GM04503 (cell line): ENCODE results near the gene FAM219A.
A peak's percentile ranks its signal among the peaks of the same experiment; 100 is the strongest.

Experiments
- DNase-seq: peaks from one replicate; pipeline ENCODE4 v3.0.0-alpha.2; 2012; ENCODE audit warnings: low read depth

The FAM219A gene

DNA sequence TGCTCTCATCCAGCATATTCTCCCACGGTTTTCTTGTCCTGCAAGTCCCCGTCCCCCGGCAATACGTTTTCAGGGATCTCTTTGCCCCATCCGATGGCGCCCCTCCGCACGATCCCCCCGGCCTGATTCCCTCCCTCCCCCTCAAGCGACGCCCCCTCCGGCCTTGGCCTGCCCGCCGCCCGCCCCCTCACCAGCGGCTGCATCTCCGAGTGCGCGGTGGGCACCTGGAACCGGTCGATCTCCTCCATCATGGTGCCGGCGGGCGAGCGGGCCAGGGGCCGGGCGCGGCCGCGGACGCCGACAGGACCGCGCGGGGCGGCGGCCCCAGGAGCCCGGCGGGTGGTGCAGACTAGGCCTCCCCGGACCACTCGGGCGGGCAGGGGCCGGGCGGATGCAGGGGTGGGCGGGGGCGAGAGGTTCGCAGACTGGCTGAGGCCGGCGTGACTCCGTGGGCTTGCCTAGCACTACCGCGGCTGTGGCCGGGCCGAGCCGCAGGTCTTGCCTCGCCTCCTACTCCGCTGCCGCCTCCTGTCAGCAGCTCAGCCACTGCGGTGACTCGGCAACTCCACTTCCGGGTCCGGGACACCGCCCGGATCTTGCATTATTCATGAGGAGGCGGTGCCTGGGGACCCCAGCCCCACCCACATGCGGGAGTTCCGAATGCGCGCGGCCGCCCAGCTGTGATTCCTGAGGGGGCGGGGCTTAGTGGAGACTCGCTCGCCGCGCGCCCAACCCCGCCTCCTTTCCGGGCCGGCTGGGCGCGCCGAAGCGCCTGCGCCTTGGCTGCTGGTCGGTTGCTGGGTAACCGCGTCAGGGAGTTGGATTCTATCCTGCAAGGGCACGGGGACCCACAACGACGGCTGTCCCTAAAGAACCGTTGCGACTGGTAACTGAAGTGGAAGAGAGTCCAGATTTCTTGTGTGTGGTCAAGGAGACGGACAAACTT, at the start of gene FAM219A, which contains the start of gene DNAI1:
FAM219A (minus strand) TSS at position 558 of the 946 bp plus-strand sequence; CDS start at position 251, 307 bp downstream.
DNAI1 (plus strand) TSS at position 793 of the 946 bp plus-strand sequence. CDS start 201 bp downstream, outside the sequence.
- peak; percentile 84 for DNase-seq

- no peak for DNase-seq
Observed at GRCh38 chr9:34507966-34508365, 49.6 kb upstream of the FAM219A start.

GRCh38 chr9:34507556-34507955, 49.2 kb upstream of the FAM219A start:
- no peak for DNase-seq

DNA sequence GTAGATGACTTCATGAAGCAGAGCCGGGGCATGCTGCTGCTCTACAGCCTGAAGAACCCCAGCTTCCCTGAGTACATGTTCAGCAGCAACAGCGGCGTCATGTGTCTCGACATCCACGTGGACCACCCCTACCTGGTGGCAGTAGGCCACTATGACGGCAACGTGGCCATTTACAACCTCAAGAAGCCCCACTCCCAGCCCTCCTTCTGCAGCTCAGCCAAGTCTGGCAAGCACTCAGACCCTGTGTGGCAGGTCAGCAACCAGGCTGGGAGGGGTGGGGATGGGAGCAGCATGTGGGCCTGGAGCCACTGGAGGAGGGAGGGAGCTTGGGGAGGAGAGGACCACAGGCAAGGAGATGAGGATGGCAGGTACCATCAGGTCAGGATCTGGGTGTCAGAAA, 48.3 kb upstream of the FAM219A start:
- DNase-seq, result no peak

DNA sequence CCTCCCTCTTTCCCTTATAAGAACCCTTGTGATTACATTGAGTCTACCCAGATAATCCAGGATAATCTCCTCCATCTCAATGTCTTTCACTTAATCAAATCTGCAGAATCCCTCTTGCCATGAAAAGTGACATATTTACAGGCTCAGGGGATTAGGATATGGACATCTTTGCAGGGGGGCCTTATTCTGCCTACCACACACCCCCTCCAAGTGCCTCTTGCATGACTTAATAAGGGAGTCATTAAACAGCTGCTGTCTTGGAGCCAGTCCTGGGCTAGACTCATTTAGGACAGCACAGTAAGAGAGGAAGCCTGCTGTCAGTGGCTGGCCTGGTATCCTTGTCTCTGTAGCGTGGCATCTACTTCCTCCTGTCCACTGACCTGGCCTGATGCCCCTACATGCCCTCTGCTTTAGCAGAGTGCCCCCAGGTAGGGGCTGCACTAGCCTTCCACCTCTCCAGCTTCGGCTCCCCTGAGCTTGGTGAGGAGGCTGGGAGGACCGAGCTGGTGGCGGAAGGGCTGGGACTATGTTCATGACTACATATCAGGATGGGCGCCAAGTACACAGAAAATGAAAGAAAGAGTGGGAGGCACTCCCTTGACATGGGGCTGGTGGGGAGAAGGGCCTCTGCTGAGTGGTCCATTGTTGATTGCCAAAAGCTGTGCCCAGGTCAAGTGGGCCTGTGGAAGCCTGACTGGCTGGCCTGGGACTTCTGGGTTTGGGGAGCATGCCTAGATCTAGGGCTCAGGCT, 47.2 kb upstream of the FAM219A start:
- no peak for DNase-seq

DNA sequence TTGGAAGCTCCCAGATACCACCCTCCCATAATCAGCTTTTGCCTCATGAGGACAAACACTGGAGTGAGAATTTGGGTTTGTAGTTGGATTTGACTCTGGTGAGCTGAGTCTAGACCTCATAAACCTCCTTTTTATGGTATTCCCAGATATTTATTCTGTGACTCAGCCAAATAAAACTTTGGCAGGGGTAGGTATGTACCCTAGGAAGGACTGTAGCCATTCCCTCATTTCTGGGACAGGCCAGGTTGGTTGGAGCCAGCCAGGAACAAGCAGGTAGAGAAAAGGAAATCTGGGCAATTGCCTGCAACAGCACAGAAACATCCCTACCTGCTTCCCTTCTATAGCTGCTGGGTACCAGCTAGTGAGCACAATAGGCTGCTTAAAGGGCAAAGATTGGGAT, 45.0 kb upstream of the FAM219A start:
- no peak for DNase-seq

- DNase-seq, result no peak
Observed at GRCh38 chr9:34502891-34503290, 44.5 kb upstream of the FAM219A start.

DNA sequence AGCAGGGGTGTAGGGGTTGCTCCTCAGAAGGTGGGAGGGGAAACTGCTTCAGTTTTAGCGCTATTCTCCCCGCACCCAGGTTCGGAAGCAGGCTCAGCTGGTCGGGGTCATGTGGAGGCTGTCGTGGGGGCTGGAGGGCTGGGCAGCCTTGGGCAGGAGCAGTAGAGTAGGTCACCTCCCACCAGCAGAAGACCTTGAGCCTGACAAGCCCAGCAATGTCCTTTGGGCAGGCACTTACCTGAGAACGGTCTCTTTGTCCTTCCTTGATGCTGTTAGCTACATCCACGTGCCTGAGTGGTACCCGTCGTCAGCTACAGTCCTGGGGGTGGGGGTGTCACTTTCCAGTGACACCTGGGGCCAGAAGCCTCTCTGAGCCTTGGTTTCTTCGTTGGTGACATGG, 44.1 kb upstream of the FAM219A start:
- DNase-seq, result no peak

DNA sequence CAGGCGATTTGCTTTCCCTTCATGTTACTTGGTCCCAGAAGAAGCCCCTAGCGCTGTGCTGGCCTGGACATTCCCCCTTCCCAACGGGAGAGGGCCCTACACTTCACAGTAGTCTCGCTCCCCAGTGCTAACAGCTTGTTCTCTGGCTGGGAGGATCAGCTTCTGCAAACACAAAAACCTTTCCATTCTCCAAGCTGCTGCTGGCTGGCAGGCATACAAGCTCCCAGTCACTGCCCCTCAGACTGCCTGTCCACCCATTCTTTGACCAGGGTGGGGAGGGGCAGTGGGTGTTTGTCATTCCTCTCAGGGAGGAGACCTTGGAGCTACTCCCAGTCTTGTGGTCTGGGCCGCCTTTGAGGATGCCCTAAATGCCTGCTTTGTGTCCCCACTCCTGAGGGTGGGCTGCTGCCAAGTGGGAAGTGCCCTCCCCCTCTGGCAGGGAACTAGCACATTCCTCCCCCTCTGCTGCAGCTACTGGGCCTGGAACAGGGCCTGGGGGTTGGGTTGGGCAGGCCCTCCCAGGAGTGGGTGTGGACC, 43.6 kb upstream of the FAM219A start:
- peak; percentile 61 for DNase-seq

GRCh38 chr9:34501372-34501771, 43.0 kb upstream of the FAM219A start:
- DNase-seq, result no peak

DNA sequence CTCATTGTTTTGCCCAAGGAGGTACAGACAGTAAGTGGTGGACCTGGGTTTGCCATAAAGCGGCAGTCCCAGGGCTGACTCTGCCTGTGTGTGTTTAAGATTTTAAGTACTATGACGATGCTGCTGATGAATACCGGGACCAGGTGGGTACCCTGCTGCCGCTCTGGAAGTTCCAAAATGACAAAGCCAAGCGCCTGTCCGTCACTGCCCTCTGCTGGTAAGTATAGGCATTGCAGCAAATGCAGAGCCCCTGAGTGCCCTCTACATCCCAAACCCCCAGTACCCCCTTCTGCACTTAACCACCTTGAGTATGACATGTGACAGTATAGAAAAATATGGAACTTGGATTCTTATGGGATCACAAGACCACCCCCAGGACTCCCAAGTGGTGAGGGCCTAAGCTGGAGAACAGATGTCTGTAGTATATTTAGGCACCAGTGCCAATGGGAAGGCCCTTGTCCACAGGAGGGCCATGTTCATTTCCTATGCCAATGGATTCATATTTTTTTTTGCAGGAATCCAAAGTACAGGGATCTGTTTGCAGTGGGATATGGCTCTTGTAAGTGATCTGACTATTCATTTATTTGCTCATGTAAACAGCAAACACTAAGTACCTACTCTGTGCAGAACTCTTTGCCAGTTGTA, 42.4 kb upstream of the FAM219A start:
- DNase-seq, result no peak

GRCh38 chr9:34499076-34499475, 40.7 kb upstream of the FAM219A start:
- no peak for DNase-seq

GRCh38 chr9:34498553-34498952, 40.2 kb upstream of the FAM219A start:
- no peak for DNase-seq

DNA sequence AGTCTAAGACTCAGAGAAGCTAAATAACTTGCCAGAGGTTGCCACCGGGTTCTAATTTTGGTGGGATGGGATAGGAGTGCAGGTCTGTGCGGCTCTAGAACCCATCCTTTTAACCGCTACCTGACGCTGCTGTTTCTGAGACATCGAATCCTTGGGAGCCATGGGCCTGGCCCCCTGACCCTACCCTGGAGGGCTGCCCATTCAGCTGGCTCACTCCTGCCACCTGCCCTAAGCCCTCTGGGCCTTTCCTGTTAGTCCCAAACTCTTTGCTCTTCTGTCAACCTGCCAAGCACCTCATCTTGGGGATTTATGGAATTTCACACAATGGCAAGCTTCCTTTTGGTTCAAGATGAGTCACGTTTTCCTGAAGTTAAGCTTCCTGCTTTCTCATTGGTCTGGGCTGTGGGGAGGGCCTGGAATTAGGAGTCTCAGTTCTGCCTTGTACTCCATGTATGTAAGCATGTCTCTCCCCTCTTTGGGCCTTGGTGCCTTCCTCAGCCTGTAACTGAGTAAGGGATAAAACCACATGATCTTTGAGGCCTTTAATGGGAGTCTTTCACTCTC, 37.9 kb upstream of the FAM219A start:
- DNase-seq, result no peak

GRCh38 chr9:34493972-34494535, 35.7 kb upstream of the FAM219A start:
- no peak for DNase-seq

DNA sequence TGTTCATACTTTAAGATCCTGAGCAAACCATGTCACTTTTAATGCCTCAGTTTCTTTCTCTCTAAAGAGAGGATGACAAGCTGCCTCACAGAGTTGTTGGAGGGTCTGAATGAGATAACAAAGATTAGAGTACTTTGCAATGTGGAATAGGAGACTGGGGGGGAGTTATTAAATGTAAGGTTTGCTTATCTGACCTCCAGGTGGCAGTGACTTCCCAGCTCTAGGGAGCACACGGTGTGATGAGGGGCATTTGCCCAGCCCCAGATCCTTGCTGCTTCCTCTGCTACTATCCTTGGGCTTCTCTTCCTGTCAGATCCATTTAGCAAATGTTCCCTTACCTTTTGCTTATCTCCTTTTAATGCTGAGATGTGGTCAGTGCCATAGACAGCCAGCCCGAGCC, 33.7 kb upstream of the FAM219A start:
- no peak for DNase-seq

DNA sequence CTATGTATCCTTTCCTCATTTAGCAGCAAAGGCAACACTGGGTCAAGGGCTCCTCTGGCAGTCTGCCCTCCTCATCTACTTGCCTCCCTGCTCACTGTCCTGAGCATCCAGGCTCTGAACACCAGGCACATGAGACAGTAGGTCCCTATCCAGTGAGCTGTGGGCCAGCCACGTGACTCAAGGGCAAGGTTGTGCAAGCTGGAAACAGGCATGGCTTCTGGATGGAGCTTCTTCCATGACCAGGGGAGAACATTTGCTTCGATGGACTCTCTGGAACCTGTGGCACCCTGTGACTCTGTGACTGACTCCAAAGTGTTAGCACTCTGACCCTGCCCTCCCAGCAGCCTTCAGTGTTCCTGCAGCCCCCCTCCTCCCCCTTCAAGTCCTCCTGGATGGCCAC, 33.2 kb upstream of the FAM219A start:
- DNase-seq, result no peak

DNA sequence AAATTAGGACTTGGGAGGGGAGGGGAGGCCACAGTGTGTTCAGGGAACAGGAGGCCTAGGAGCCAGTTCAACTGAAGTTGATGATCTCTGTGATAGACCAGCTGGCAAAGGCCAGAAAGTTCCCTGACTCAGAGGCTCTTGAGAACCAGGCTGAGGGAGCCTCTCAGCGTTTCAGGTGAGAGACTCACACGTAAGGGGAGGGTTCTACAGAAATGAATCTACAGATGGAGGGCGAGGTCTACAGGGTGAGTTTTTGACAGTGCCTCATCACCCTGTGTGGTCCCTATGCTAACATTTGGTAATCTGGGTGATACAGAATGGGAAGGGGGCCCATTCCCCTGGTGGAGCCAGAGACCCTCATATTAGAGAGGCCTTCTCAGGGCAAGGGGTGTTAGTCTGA, 32.4 kb upstream of the FAM219A start:
- DNase-seq, result no peak

- no peak for DNase-seq
Observed at GRCh38 chr9:34490360-34490759, 32.0 kb upstream of the FAM219A start.

DNA sequence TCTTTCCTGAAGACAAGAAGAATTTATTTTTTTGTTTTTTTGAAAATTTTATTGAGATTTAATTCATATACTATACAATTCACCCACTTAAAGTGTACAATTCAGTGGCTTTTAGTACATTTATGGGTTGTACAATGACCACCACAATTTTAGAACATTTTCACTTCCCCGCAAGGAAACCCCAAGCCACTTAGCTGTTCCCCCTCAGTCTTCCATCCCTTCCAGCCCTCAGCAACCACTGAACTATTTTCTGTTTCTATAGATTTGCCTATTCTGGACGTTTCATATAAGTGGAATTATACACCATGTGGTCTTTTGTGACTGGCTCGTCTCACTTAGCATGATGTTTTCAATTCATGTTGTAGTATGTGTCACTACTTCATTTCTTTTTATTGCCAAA, 28.2 kb upstream of the FAM219A start:
- no peak for DNase-seq

GRCh38 chr9:34485822-34486221, 27.5 kb upstream of the FAM219A start:
- no peak for DNase-seq

- no peak for DNase-seq
Observed at GRCh38 chr9:34484678-34485077, 26.3 kb upstream of the FAM219A start.
